Fibroblast of lung (primary cell): ENCODE measurements around the gene KCNK15. TPM values are rescaled to one million over a fixed set of nuclear protein-coding genes. Genes with fewer than 3 reads are reported as not detected.
A peak's percentile ranks its signal among the peaks of the same experiment; 100 is the strongest.

Source experiments
- DNase-seq, 2 donors: peaks; one replicate each; pipeline versions ENCODE4 v3.0.0 to v3.0.0-alpha.2; 2010; ENCODE audit warnings: low read depth in 2 of 2
- H2AFZ ChIP-seq: 2 replicates; pipeline ENCODE4 v1.5.1; 2012; ENCODE audit warnings: low read length, control low read depth, inconsistent platforms
- H3K27ac ChIP-seq: 2 replicates; pipeline ENCODE4 v1.5.1; 2011; ENCODE audit warnings: low read length, control low read depth; ENCODE audit not compliant: insufficient read depth
- H3K27me3 ChIP-seq: 2 replicates; pipeline ENCODE4 v1.5.1; 2011; ENCODE audit warnings: mild to moderate bottlenecking, low read length; ENCODE audit not compliant: control insufficient read depth, insufficient read depth
- H3K36me3 ChIP-seq: 2 replicates; pipeline ENCODE4 v1.5.1; 2011; ENCODE audit warnings: low read length; ENCODE audit not compliant: control insufficient read depth, insufficient read depth
- H3K4me1 ChIP-seq: 2 replicates; pipeline ENCODE4 v1.5.1; 2011; ENCODE audit warnings: low read length; ENCODE audit not compliant: control insufficient read depth, insufficient read depth; ENCODE audit errors: extremely low read depth
- H3K4me2 ChIP-seq: 2 replicates; pipeline ENCODE4 v1.5.1; 2011; ENCODE audit warnings: low read length, control low read depth; ENCODE audit not compliant: insufficient read depth; ENCODE audit errors: extremely low read depth
- H3K4me3 ChIP-seq, 4 experiments: fragments of 200-600 bp in 1 of 4; sonication (generic) in 1 of 4; replicated peaks in 1 of 4; 2 replicates each; pipeline ENCODE4 v1.5.1; 2011 to 2016; ENCODE audit warnings: low read length in 4 of 4, low read depth in 3 of 4, mild to moderate bottlenecking in 3 of 4, control low read depth in 2 of 4, inconsistent platforms in 1 of 4, mixed read lengths in 1 of 4; ENCODE audit not compliant: insufficient read depth in 1 of 4; ENCODE audit errors: control extremely low read depth in 1 of 4
- H3K79me2 ChIP-seq: 2 replicates; pipeline ENCODE4 v1.5.1; 2012; ENCODE audit warnings: mild to moderate bottlenecking, low read length, inconsistent platforms; ENCODE audit not compliant: control insufficient read depth, insufficient read depth
- H3K9ac ChIP-seq: 2 replicates; pipeline ENCODE4 v1.5.1; 2011; ENCODE audit warnings: mild to moderate bottlenecking, low read length, control low read depth; ENCODE audit not compliant: insufficient read depth
- H3K9me3 ChIP-seq: 2 replicates; pipeline ENCODE4 v1.5.1; 2012; ENCODE audit warnings: low read depth, low read length; ENCODE audit not compliant: control insufficient read depth, insufficient read depth
- H4K20me1 ChIP-seq: 2 replicates; pipeline ENCODE4 v1.5.1; 2011; ENCODE audit warnings: low read length; ENCODE audit not compliant: control insufficient read depth, insufficient read depth; ENCODE audit errors: extremely low read depth
- EZH2 ChIP-seq: IDR thresholded peaks from 2 replicates; pipeline ENCODE4 v1.5.1; 2012; ENCODE audit warnings: low read length, control low read depth, mild to moderate bottlenecking; ENCODE audit errors: missing control alignments
- polyA plus RNA-seq, 2 donors: library from polyadenylated mRNA; depleted of rRNA in 1 of 2; stranded (reverse) in 1 of 2; unstranded in 1 of 2; fragments of >200 nt; gene quantifications; 2 replicates each; pipeline ENCODE4 v1.2.1, GENCODE V29; 2011 to 2012; ENCODE audit warnings: missing spikeins in 1 of 2
- total RNA-seq: library from RNA; depleted of rRNA; stranded (reverse); fragments of >200 nt; gene quantifications from 2 replicates; pipeline ENCODE4 v1.2.1, GENCODE V29; 2014
- TF ChIP-seq, protein P1 (sequence below), 2 donors: IDR thresholded peaks in 1 of 2; conservative IDR thresholded peaks in 1 of 2; 1 replicate in 1 of 2; 2 replicates in 1 of 2; pipeline ENCODE4 v1.5.1; 2011 to 2012; ENCODE audit warnings: low read length in 2 of 2, control low read depth in 1 of 2, inconsistent platforms in 1 of 2, low read depth in 1 of 2, mild to moderate bottlenecking in 1 of 2

The KCNK15 gene
- total and polyA plus RNA-seq, 2 donors (not counting 1 experiment from before 2014, with no cell fraction given), result 1.8 to 2.2 TPM

DNA sequence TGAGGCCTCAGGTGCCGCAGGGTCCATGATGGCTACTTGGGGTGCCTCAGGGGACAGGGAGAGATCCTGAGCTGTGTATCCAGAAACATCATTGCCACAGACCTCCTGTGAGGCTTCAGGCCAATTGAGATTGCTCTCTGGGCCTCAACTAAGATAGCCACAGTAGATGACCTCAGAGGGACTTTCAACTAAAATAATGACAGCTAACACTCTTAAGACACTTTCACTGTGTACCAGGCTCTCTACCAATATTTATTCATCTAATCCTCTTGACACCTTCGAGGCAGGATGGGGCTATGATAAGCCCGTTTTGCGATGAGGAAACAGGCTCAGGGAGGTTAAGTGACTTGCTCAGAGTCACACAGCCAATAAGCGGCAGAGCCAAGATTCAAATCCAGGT, 54.0 kb downstream of the KCNK15 start:
- Histone ChIP-seq H3K27me3 (peaks cover 8% of the 10 kb centered on the region), H3K9me3 (no peaks in the 10 kb centered on the region), H3K4me3 (no peak overlapping the region), H3K4me1 (no peaks in the 10 kb centered on the region), H3K79me2 (no peaks in the 10 kb centered on the region), H3K9ac (no peak overlapping the region), H4K20me1 (no peaks in the 10 kb centered on the region), H3K27ac (no peak overlapping the region), H3K4me2 (no peak overlapping the region), H3K36me3 (no peaks in the 10 kb centered on the region), H2AFZ (no peak overlapping the region)
- TF ChIP-seq, protein P1, sequence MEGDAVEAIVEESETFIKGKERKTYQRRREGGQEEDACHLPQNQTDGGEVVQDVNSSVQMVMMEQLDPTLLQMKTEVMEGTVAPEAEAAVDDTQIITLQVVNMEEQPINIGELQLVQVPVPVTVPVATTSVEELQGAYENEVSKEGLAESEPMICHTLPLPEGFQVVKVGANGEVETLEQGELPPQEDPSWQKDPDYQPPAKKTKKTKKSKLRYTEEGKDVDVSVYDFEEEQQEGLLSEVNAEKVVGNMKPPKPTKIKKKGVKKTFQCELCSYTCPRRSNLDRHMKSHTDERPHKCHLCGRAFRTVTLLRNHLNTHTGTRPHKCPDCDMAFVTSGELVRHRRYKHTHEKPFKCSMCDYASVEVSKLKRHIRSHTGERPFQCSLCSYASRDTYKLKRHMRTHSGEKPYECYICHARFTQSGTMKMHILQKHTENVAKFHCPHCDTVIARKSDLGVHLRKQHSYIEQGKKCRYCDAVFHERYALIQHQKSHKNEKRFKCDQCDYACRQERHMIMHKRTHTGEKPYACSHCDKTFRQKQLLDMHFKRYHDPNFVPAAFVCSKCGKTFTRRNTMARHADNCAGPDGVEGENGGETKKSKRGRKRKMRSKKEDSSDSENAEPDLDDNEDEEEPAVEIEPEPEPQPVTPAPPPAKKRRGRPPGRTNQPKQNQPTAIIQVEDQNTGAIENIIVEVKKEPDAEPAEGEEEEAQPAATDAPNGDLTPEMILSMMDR (conservative IDR thresholded peaks at IDR 0.05 in 1 of 2, IDR thresholded peaks at IDR 0.05 in 1 of 2; ENCODE audit: low read depth in 1 of 2, low read length in 2 of 2), result no peak
- no peak for TF ChIP-seq EZH2
- no peak for DNase-seq

DNA sequence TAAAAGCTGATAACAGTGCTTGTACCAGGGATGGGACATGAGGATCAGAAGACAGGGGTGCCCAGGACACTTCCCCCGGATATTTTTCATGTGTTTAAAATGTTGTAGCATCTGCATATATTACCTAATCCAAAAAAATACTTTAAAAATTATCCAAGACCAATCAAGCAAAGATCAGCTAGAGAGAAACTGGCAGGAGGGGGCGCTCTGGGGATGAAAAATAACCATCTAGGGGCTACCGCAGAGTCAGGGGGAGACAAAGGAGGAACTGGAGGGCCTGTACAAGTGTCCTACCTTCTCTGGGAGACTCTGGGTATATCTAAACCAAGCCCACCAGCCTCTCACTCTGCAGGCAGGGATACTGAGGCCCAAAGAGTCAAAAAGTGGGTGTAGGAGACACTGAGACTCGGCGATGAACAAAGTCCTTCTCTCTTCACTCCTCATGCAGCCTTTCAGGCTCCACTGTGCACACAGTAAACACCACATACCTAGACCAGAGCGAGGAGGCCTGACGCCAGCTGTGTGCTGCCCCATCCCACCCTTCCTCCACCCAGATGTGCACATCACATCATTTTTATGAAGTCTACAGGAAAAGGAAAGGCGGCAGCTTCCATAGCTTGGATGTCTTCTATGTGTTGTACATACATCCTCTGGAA, 54.9 kb downstream of the KCNK15 start:
- Histone ChIP-seq H3K4me2 (no peak overlapping the region), H3K36me3 (no peaks in the 10 kb centered on the region), H3K9ac (no peak overlapping the region), H4K20me1 (no peaks in the 10 kb centered on the region), H3K4me1 (no peaks in the 10 kb centered on the region), H3K79me2 (no peaks in the 10 kb centered on the region), H3K9me3 (no peaks in the 10 kb centered on the region), H3K27ac (no peak overlapping the region), H2AFZ (no peak overlapping the region), H3K27me3 (peaks cover 8% of the 10 kb centered on the region), H3K4me3 (no peak overlapping the region)
- no peak for DNase-seq
- TF ChIP-seq EZH2, result no peak
- TF ChIP-seq, protein P1 (conservative IDR thresholded peaks at IDR 0.05 in 1 of 2, IDR thresholded peaks at IDR 0.05 in 1 of 2; ENCODE audit: low read depth in 1 of 2, low read length in 2 of 2), result peak in 1 of 2 donors; percentile 37

Other genes starting within 250 kb of the KCNK15 start
- 107 and 120 TPM in 2 replicates for gene SERINC3, start 223.8 kb upstream of the KCNK15 start, total RNA-seq
- 194 and 238 TPM in 2 replicates for gene SERINC3, start 223.8 kb upstream of the KCNK15 start, polyA plus RNA-seq
- gene PKIG, start 163.3 kb upstream of the KCNK15 start, total RNA-seq, result 140 and 234 TPM in 2 replicates
- gene PKIG, start 163.3 kb upstream of the KCNK15 start, polyA plus RNA-seq, result 132 and 192 TPM in 2 replicates
- 5.4 and 6.9 TPM in 2 replicates for gene ADA, start 94.2 kb upstream of the KCNK15 start, total RNA-seq
- gene ADA, start 94.2 kb upstream of the KCNK15 start, polyA plus RNA-seq, result 3.8 and 21.9 TPM in 2 replicates
- gene CCN5, start 30.5 kb upstream of the KCNK15 start, total RNA-seq, result 21.1 and 31.4 TPM in 2 replicates
- 1.6 and 122 TPM in 2 replicates for gene CCN5, start 30.5 kb upstream of the KCNK15 start, polyA plus RNA-seq
- gene RIMS4, start 64.7 kb downstream of the KCNK15 start, total RNA-seq, result under 0.01 TPM in 2 replicates
- 0.03 TPM in 1 of 2 replicates, not detected in the other for gene RIMS4, start 64.7 kb downstream of the KCNK15 start, polyA plus RNA-seq
- 77.6 and 89.7 TPM in 2 replicates for gene YWHAB, start 139.8 kb downstream of the KCNK15 start, total RNA-seq
- 282 and 321 TPM in 2 replicates for gene YWHAB, start 139.8 kb downstream of the KCNK15 start, polyA plus RNA-seq
- 6.7 and 11.9 TPM in 2 replicates for gene PABPC1L, start 164.2 kb downstream of the KCNK15 start, total RNA-seq
- 11.6 and 17.8 TPM in 2 replicates for gene PABPC1L, start 164.2 kb downstream of the KCNK15 start, polyA plus RNA-seq
- 10.5 and 15.5 TPM in 2 replicates for gene TOMM34, start 214.5 kb downstream of the KCNK15 start, total RNA-seq
- 25.6 and 58.7 TPM in 2 replicates for gene TOMM34, start 214.5 kb downstream of the KCNK15 start, polyA plus RNA-seq
- 22.9 and 31.7 TPM in 2 replicates for gene STK4, start 220.6 kb downstream of the KCNK15 start, total RNA-seq
- gene STK4, start 220.6 kb downstream of the KCNK15 start, polyA plus RNA-seq, result 19.0 and 23.4 TPM in 2 replicates